PC-3 (cell line): ENCODE measurements around the gene SELL. TPM values are rescaled to one million over a fixed set of nuclear protein-coding genes. Genes with fewer than 3 reads are reported as not detected.

Source experiments
- ATAC-seq: fragments of 200-7000 bp; cut with Tn5 transposase; 2 replicates; pipeline ENCODE4 v1.9.1; 2020; ENCODE audit warnings: mild to moderate bottlenecking, moderate library complexity
- BruUV-seq: library from RNA; stranded (reverse); fragments of 400-500 nt; replicated peaks from 2 replicates; lab custom pipeline; 2021; lab: Mats Ljungman, UMichigan
- CTCF ChIA-PET: fragments of 300-600 bp; sonication (Branson Sonifier 250); formaldehyde crosslinking; loops from one replicate; lab custom pipeline; 2022; ENCODE audit warnings: antibody characterized with exemption; lab: Charles Lee
- POLR2A ChIA-PET: fragments of 300-600 bp; sonication (Branson Sonifier 250); formaldehyde crosslinking; loops from one replicate; lab custom pipeline; 2022; ENCODE audit warnings: antibody characterized with exemption; ENCODE audit not compliant: unreplicated experiment; lab: Charles Lee
- DNase-seq: peaks from one replicate; pipeline ENCODE4 v3.0.0-alpha.2; 2015
- H2AFZ ChIP-seq: fragments of 300-600 bp; sonication (generic); 2 replicates; pipeline ENCODE4 v1.6.0; 2016; ENCODE audit warnings: antibody characterized with exemption, low read length
- H3F3A ChIP-seq: fragments of 300-600 bp; sonication (generic); one replicate; pipeline ENCODE4 v1.6.0; 2017; ENCODE audit warnings: antibody characterized with exemption, low read length, control low read depth, mild to moderate bottlenecking; ENCODE audit not compliant: unreplicated experiment
- H3K27ac ChIP-seq: fragments of 300-600 bp; sonication (generic); 2 replicates; pipeline ENCODE4 v1.5.1; 2016; ENCODE audit warnings: mild to moderate bottlenecking, low read length
- H3K27me3 ChIP-seq: fragments of 300-600 bp; sonication (generic); 2 replicates; pipeline ENCODE4 v1.6.1; 2016; ENCODE audit warnings: low read length, mixed read lengths
- H3K36me3 ChIP-seq: fragments of 300-600 bp; sonication (generic); 2 replicates; pipeline ENCODE4 v1.6.1; 2016; ENCODE audit warnings: low read depth, mixed run types, low read length, mixed read lengths
- H3K4me1 ChIP-seq: fragments of 300-600 bp; sonication (generic); 2 replicates; pipeline ENCODE4 v1.5.1; 2016; ENCODE audit warnings: low read length; ENCODE audit not compliant: insufficient read depth
- H3K4me2 ChIP-seq: fragments of 300-600 bp; sonication (generic); 2 replicates; pipeline ENCODE4 v1.6.0; 2016; ENCODE audit warnings: low read length
- H3K4me3 ChIP-seq: fragments of 300-600 bp; sonication (generic); 2 replicates; pipeline ENCODE4 v1.5.1; 2016; ENCODE audit warnings: mild to moderate bottlenecking, low read length, mixed read lengths
- H3K79me2 ChIP-seq: fragments of 300-600 bp; sonication (generic); 2 replicates; pipeline ENCODE4 v1.6.1; 2017; ENCODE audit warnings: low read length, mixed read lengths
- H3K9ac ChIP-seq: fragments of 300-600 bp; sonication (generic); 2 replicates; pipeline ENCODE4 v1.6.0; 2016; ENCODE audit warnings: mild to moderate bottlenecking, low read length
- H3K9me2 ChIP-seq: fragments of 300-600 bp; sonication (generic); replicated peaks from 2 replicates; pipeline ENCODE4 v1.6.1; 2016; ENCODE audit warnings: mixed run types, low read length, mixed read lengths
- H3K9me3 ChIP-seq: fragments of 300-600 bp; sonication (generic); 2 replicates; pipeline ENCODE4 v1.6.1; 2016; ENCODE audit warnings: low read length, mixed read lengths
- H4K20me1 ChIP-seq: fragments of 300-600 bp; sonication (generic); 2 replicates; pipeline ENCODE4 v1.6.1; 2016; ENCODE audit warnings: low read length, mixed read lengths
- EZH2 ChIP-seq: fragments of 300-600 bp; sonication (generic); IDR thresholded peaks from one replicate; pipeline ENCODE4 v1.6.1; 2017; ENCODE audit warnings: antibody characterized with exemption, mild to moderate bottlenecking, low read length; ENCODE audit not compliant: unreplicated experiment
- EZH2phosphoT487 ChIP-seq: fragments of 300-600 bp; sonication (generic); IDR thresholded peaks from 2 replicates; pipeline ENCODE4 v1.6.1; 2018; ENCODE audit warnings: mild to moderate bottlenecking, antibody characterized with exemption, low read length, borderline replicate concordance
- intact Hi-C: fragments of 100-400 bp; cut with micrococcal nuclease; formaldehyde crosslinking; loops from 2 replicates; pipeline ENCODE4 v1.9.0; 2023
- total RNA-seq: library from RNA; depleted of rRNA; stranded (reverse); fragments of >200 nt; gene quantifications from 2 replicates; pipeline ENCODE4 v1.2.3, GENCODE V29; 2014
- TF ChIP-seq, protein P1 (sequence below): fragments of 300-600 bp; sonication (generic); conservative IDR thresholded peaks from 2 replicates; pipeline ENCODE4 v1.5.1; 2017; ENCODE audit warnings: antibody characterized with exemption, low read depth, mild to moderate bottlenecking, low read length

The SELL gene
- total RNA-seq, 1 experiment from 2014 or later: 1.2 TPM

DNA sequence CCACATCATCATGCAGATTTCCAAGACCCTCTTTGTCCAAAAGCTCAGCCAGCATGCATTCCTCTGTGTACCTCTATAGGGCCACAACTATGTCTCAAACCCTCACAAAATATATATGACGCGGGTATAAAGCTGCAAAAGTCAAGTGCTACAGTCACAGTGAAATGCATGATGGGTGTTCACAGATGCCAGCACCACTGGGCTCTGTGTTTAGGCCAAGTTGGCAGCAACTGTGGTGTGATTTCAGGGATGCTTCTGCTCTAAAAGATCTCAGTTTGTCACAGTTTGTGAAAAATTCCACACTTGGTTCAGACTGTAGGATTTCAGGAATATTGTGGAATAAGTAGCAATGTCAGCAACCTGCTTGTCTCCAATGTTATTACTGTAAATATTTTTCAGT is 57.5 kb downstream of the SELL start:
- no peaks in the 10 kb centered on the region for H3K79me2 ChIP-seq
- H3K27me3 ChIP-seq: peaks cover 23% of the 10 kb centered on the region; the same call in 1 of the 2 replicates
- no peaks in the 10 kb centered on the region for H3K4me1 ChIP-seq
- no peak overlapping the region for H3K4me3 ChIP-seq
- no peak overlapping the region for H2AFZ ChIP-seq
- TF ChIP-seq, protein P1, sequence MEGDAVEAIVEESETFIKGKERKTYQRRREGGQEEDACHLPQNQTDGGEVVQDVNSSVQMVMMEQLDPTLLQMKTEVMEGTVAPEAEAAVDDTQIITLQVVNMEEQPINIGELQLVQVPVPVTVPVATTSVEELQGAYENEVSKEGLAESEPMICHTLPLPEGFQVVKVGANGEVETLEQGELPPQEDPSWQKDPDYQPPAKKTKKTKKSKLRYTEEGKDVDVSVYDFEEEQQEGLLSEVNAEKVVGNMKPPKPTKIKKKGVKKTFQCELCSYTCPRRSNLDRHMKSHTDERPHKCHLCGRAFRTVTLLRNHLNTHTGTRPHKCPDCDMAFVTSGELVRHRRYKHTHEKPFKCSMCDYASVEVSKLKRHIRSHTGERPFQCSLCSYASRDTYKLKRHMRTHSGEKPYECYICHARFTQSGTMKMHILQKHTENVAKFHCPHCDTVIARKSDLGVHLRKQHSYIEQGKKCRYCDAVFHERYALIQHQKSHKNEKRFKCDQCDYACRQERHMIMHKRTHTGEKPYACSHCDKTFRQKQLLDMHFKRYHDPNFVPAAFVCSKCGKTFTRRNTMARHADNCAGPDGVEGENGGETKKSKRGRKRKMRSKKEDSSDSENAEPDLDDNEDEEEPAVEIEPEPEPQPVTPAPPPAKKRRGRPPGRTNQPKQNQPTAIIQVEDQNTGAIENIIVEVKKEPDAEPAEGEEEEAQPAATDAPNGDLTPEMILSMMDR: no peak
- TF ChIP-seq EZH2 (no peak), EZH2phosphoT487 (no peak)
- no peaks in the 10 kb centered on the region for H3F3A ChIP-seq
- no peak overlapping the region for H3K9ac ChIP-seq
- ChIA-PET POLR2A (no interaction called here), CTCF (no interaction called here)
- no peaks in the 10 kb centered on the region for H3K9me3 ChIP-seq
- BruUV-seq: no TSS peak
- no peak overlapping the region for H3K4me2 ChIP-seq
- intact Hi-C loops: no loop called here
- no peak for DNase-seq
- H3K9me2 ChIP-seq: no peaks in the 10 kb centered on the region
- no peaks in the 10 kb centered on the region for H3K36me3 ChIP-seq
- no peak overlapping the region for H3K27ac ChIP-seq
- no peak for ATAC-seq
- no peaks in the 10 kb centered on the region for H4K20me1 ChIP-seq

DNA sequence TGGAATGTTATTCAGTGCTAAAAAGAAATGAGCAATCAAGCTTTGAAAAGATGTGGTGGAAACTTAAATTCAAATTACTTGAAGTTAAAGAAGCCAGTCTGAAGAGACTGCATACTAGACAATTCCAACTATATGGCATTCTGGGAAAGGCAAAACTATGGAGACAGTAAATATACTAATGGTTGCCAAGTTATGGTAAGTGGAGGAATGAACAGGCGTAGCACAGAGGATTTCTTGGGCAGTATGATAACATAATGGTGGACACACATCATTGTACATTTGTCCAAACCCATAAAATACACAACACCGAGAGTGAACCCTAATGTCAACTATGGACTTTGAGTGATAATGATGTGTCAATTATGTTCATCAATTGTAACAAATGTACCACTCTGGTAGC is 60.4 kb downstream of the SELL start:
- BruUV-seq: no TSS peak
- Histone ChIP-seq H3K27ac (no peak overlapping the region), H3K4me1 (no peaks in the 10 kb centered on the region), H4K20me1 (no peaks in the 10 kb centered on the region), H3K9me2 (no peaks in the 10 kb centered on the region), H3K79me2 (no peaks in the 10 kb centered on the region), H2AFZ (no peak overlapping the region), H3F3A (no peaks in the 10 kb centered on the region), H3K9me3 (no peaks in the 10 kb centered on the region), H3K9ac (no peak overlapping the region), H3K4me2 (no peak overlapping the region), H3K36me3 (no peaks in the 10 kb centered on the region), H3K4me3 (no peak overlapping the region), H3K27me3 (peaks cover 16% of the 10 kb centered on the region; the same call in 1 of the 2 replicates)
- TF ChIP-seq, protein P1: no peak
- TF ChIP-seq EZH2 (no peak), EZH2phosphoT487 (no peak)
- POLR2A ChIA-PET: no interaction called here
- DNase-seq: no peak
- intact Hi-C loops: no loop called here
- ATAC-seq: no peak
- CTCF ChIA-PET: no interaction called here

DNA sequence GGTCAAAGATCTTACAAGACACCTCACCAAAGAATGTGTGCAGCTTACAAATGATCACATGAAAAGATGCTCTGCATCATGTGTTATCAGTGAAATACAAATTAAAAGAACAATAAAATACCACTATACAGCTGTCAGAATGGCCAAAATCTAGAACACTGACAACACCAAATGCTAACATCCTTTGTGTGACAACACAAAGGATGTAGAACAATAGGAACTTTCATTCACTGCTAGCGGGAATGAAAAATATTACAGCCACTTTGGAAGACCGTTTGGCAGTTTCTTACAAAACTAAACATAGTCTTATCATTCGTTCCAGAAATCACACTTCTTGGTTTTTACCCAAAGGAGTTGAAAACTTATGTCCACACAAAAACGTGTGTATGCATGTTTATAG is 60.9 kb downstream of the SELL start:
- intact Hi-C loops: no loop called here
- no TSS peak for BruUV-seq
- CTCF ChIA-PET: no interaction called here

More for the DNA sequence above, 60.9 kb downstream of the SELL start:
- no peaks in the 10 kb centered on the region for H3K4me1 ChIP-seq
- no peaks in the 10 kb centered on the region for H3K79me2 ChIP-seq
- no peaks in the 10 kb centered on the region for H3K9me3 ChIP-seq
- no peak overlapping the region for H3K4me3 ChIP-seq
- H3K9ac ChIP-seq: no peak overlapping the region
- POLR2A ChIA-PET: no interaction called here
- no peaks in the 10 kb centered on the region for H4K20me1 ChIP-seq
- ATAC-seq: no peak
- no peaks in the 10 kb centered on the region for H3F3A ChIP-seq
- no peak for DNase-seq
- peaks cover 16% of the 10 kb centered on the region; the same call in 1 of the 2 replicates for H3K27me3 ChIP-seq
- TF ChIP-seq, protein P1: no peak
- TF ChIP-seq EZH2phosphoT487 (no peak), EZH2 (no peak)
- H3K4me2 ChIP-seq: no peak overlapping the region
- no peaks in the 10 kb centered on the region for H3K9me2 ChIP-seq
- H3K27ac ChIP-seq: no peak overlapping the region
- H3K36me3 ChIP-seq: no peaks in the 10 kb centered on the region
- H2AFZ ChIP-seq: no peak overlapping the region
